ENCODE results near the gene TCF4.
A peak's percentile ranks its signal among the peaks of the same experiment; 100 is the strongest.

TCF4 gene

GRCh38 chr18:55585065-55585919 lies 2.7 kb downstream of the TCF4 start:
- DNase-seq, result no peak

DNA sequence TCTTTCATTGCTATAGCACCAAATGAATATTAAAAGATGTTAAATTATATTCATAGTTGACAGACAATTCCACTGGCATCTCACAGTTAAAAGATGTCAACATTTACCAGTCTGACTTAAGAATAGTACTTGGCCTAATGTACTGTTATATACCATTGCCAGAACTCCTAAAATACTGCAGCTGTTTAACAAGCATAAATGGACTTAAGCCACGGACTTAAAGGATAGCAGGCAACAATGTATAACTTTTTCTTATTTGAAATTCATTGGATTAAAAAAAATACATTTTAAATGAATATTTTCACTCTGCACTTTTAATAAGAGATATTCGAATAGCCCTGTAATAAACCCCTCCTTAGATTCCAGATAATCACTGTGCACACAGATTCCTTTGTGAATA lies 3.8 kb downstream of the TCF4 start:
- no peak for DNase-seq

DNA sequence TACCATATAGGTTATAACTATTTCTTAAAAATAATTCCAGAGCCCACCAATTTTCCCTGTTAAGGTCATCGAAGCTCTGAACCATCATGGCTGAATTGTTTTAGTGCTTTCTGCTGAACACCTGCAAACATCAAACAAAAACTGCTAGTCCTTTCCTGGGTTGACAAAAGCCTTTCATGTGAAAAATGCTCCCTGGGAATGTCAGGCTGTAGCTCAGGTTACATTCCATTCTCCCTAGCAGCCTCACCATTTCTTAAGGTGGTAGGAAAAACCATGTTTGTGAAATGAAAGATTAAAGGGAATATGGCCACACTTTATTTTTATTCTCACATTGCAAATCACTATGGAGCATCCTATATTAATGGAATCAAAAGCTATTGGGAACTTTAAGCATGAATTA lies 5.7 kb downstream of the TCF4 start:
- no peak for DNase-seq

DNA sequence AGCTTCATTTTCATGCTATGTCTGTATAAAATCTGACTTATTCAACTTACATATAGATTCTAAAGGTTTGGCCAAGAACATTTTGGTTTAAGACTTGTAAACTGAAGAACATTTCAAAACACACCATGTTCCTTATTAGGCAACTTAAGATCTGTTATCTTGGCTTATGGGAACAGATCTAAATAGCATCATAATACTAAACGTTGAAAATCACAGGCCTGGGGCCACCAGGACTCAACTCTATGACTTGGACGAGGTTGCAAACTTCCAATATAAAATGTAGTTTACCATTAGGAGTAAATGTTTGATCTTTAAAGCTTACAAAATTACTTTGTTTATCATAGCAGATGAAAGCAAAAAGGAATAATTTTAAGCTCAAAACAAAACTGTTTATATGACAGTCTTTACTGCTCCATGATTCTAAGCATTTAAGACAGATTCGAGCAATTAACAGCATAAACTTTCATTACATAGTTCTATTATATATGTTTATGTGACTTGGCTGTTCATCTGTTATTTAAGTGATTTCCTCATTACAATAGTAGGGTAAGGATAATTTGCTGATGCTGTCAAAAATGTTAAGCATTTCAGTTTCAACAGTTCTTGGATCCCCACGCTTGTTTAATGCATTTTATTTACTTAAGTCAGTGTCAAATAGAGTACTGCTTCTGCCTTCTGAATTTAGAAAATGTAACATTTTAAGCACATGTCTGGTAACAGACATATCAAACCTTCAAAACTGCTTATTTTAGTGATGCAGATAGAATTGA lies 8.3 kb downstream of the TCF4 start:
- DNase-seq, result no peak

- peak in 1 of 2 experiments; percentile 44 for DNase-seq
Measured at GRCh38 chr18:55577812-55578539, 10.0 kb downstream of the TCF4 start.

- DNase-seq, result no peak
Measured at GRCh38 chr18:55576001-55576400, 12.0 kb downstream of the TCF4 start.

DNA sequence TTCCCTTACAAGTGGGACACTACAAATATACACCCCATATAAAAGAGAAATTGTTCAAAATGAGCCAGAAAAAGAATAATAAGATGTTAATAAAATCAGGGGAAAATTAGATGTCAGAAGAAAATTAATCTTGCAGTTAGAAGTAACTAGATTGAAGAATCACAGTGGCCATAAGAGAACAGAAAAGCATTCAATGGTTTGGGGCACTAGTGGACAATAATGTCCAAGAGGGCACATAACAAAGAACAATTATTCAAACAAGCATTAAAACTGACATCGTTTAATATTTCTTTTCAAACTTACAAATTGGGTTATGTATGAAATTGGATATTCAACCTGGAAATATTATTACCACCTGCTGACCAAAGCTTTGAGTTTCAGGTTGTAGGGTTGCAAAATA lies 12.9 kb downstream of the TCF4 start:
- no peak for DNase-seq

DNA sequence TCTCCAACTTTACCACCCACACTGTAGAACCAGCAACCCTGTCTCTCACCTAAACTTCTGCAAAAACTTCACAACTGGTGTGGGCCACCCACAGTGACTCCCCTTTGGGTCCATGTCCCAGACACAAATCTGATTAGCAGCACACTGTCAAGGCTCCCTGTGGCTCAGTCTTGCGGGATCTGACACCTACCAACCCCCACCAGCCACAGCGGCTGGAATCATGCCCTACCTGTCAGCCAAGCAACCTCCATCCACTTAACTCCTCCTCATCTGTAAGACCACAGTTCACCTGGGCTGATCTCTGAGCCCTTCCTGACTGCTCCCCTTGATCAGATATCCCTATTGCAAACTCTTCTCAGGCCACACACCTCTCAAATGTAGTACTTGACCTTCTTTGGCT lies 14.6 kb downstream of the TCF4 start:
- DNase-seq, result no peak

GRCh38 chr18:55570966-55571365 lies 17.0 kb downstream of the TCF4 start:
- DNase-seq, result no peak

DNA sequence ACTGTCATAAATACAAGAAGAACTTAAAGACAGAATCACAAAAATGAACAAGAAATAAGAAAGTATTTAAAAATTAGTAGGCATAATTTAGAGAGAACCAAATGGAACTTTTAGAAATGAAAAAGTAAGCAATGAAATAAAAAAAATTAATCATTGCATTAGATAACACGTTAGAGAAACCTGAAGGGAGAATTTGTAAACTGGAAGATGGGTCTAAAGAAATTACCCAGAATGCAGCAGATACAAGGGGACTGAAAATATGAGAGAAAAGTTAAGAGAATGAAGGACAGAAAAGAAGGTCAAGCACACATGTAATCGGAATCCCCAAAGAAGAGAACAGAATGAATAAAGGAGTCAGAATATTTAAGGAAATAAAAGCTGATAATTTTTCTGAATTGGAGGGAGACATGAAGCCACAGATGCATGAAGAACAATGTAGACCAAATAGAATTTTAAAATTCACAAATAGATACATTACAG lies 21.5 kb downstream of the TCF4 start:
- no peak for DNase-seq

GRCh38 chr18:55559739-55560138 lies 28.3 kb downstream of the TCF4 start:
- DNase-seq, result no peak

- no peak for DNase-seq
Measured at GRCh38 chr18:55557211-55557610, 30.8 kb downstream of the TCF4 start.

DNA sequence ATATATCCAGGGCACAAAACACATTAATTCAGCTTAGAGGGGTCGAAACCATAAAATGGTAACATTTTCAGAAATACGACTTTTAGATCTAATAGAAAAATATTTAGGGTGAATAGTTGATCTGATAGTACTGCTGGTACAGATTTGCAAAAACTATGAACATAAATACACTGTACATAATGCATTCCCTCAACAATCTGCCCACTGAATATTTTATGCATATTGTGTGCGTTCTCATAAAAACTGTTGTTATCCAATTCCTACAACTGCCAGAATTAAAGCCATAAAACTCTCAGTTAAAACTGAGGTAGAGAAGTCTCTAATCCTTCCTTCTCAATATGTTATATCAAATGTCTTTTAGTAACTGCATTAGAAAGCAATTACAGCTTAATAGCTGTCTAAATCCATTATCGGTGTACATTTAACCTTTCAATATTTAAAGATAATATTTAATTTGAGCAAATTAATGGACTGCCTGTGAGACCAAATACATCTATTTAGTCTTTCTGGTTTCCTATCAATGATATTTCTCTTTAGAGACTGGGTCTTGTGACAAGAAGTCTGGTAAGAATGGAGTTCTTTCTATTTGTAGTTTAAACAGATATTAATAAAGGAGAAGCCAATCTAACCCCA lies 32.5 kb downstream of the TCF4 start:
- no peak for DNase-seq

DNA sequence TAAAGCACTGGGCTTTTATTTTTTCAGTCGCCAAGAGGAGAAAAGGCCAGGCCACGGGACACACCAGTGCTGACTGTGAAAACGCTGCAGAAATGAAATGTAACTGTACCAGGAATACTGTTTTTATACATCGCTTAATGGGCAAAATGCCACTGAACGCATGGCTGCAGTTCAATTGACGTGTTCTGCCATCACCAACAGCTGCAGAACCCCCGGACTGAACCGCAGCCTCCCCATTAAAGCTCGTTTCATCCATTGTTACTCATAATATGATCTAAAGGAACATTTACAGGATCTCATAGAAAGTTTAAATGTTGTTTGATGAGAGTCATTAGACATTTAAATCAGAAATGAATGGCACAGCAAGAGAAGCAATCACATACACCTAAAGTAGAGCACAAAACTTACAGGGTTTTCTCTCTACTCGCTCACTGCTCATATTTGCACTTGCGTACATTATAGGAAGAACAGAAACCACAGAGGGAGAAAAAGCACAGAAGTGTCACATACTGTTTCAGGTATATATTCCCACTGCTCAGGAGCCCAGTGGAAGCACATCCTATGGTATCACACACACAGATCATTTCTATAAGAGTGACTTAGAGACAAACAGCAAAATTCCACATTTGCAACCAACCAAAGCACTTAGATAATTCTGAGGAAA lies 35.3 kb downstream of the TCF4 start:
- DNase-seq, result no peak

GRCh38 chr18:55551227-55551626 lies 36.8 kb downstream of the TCF4 start:
- DNase-seq, result no peak

DNA sequence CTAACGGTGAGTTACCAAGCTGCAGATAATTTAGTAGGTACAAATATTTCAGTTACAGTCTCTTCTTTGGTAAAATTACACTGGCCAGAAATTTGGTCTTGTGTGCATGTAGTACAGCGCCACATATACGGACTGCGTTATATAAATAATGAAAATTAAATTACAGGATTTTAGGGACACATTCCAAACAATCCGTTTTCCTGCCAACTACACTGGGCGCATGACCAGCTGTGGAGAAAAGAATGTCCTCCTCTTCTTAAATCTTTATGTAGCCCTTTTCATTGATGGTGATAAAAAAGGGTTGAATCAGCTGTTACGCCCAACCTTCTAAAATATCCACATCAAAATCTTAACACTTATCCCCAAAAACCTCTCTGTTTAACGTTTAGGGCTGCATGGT lies 37.5 kb downstream of the TCF4 start:
- no peak for DNase-seq

GRCh38 chr18:55549474-55550104 lies 38.4 kb downstream of the TCF4 start:
- DNase-seq, result no peak

DNA sequence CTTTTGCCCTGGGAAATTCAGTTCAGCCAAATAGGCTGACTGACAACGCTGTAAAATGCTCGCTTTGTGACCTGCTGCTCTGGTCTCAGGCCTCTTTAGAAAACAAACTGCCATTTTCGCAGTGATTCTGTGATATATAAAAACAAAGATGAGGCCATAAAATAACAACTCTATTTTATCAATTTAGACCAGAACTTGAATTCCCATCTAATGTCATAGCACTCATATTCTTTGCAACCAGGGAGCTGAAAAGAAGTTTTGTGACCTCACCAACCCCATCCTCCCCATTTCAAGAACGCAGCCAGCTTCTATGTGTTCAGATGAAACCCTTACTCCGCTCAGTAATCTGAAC lies 40.3 kb downstream of the TCF4 start:
- no peak for DNase-seq

GRCh38 chr18:55546851-55547704 lies 40.9 kb downstream of the TCF4 start:
- peak in 1 of 2 experiments; percentile 32 for DNase-seq

DNA sequence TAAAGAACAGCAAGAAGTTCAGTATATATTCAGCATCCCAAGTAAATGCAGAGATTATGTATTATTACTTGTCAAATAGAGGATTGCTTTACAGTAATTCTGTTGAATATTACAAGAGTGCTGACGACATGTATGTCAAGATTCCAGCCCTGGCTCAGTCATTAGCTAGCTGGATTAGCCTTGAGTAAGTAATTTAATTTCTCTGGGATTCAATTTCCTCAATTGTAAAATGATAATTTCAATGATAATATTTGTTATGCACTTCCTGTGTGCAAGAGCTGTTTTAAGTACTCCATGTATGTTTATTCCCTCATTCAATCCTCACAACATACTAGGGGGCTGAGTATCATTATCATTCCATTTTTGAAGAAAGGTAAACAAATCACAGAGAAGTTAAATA lies 44.0 kb downstream of the TCF4 start:
- no peak for DNase-seq

DNA sequence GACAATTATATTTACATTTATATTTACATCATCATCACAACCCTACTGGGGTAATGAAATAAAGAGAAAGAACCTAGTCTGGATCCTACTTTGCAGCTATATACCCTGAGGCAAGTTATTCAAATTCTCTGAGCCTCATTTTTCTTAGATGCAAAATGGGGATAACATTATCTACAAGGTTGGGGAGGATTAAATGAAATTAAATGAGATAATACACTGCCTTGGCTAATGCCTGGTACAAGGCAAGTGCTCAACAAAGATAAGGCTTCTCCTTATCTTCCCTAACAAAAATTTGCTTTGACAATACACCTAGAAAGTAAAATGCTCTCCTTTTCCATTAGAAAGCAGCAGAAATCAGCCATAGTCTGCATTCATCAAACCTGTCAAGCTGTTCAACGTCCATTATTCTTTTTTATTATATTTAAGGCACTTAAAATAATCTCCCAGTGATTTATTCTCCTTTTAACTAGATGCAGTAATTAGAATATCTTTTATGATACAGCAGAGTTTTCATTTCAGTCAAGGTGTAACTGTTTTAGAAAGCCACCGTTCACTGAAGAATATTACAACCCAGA lies 44.8 kb downstream of the TCF4 start:
- no peak for DNase-seq

Data from NCI-H524 (cell line).